NCI-H774 (cell line): Measurements from ENCODE around the gene CNDP2.
"Not testable (repeated sequence)": the region's sequence is repeated elsewhere in the genome, so short reads cannot be mapped to it uniquely, and the experiment has no call there.

Experiments
- DNase-seq: peaks from one replicate; lab custom pipeline; 2025; lab: John Stamatoyannopoulos, UW

Gene CNDP2

GRCh38 chr18:74518456-74519295 is 22.5 kb downstream of the CNDP2 start:
- no peak for DNase-seq

GRCh38 chr18:74519320-74520095 is 23.3 kb downstream of the CNDP2 start:
- DNase-seq = no peak

GRCh38 chr18:74520096-74520833 is 24.1 kb downstream of the CNDP2 start:
- DNase-seq = no peak

GRCh38 chr18:74521068-74521725 is 25.0 kb downstream of the CNDP2 start:
- DNase-seq = no peak

- DNase-seq = peak; percentile 2
Observed at GRCh38 chr18:74522635-74523548, 26.7 kb downstream of the CNDP2 start.

- peak; percentile 7 for DNase-seq
Observed at GRCh38 chr18:74524097-74524496, 27.9 kb downstream of the CNDP2 start.

GRCh38 chr18:74524915-74525314 is 28.8 kb downstream of the CNDP2 start:
- not testable (repeated sequence) for DNase-seq

- no peak for DNase-seq
Observed at GRCh38 chr18:74525741-74526140, 29.6 kb downstream of the CNDP2 start.

GRCh38 chr18:74526488-74526887 is 30.3 kb downstream of the CNDP2 start:
- no peak for DNase-seq

- no peak for DNase-seq
Observed at GRCh38 chr18:74528478-74528877, 32.3 kb downstream of the CNDP2 start.

- no peak for DNase-seq
Observed at GRCh38 chr18:74528913-74529312, 32.8 kb downstream of the CNDP2 start.

GRCh38 chr18:74529378-74529777 is 33.2 kb downstream of the CNDP2 start:
- DNase-seq = no peak

GRCh38 chr18:74529811-74530583 is 33.8 kb downstream of the CNDP2 start:
- no peak for DNase-seq

GRCh38 chr18:74530584-74530862 is 34.4 kb downstream of the CNDP2 start:
- no peak for DNase-seq

GRCh38 chr18:74531043-74531442 is 34.9 kb downstream of the CNDP2 start:
- no peak for DNase-seq

GRCh38 chr18:74532511-74533025 is 36.4 kb downstream of the CNDP2 start:
- DNase-seq = no peak

GRCh38 chr18:74533666-74534065 is 37.5 kb downstream of the CNDP2 start:
- no peak for DNase-seq

- DNase-seq = no peak
Observed at GRCh38 chr18:74534150-74534969, 38.2 kb downstream of the CNDP2 start, which contains the start of gene CNDP1. TSS of gene CNDP1 (plus strand) at chr18:74534500. CDS start at chr18:74534668, 168 bp downstream.
